GM12878 (cell line): Measurements from ENCODE around the gene MYOD1. TPM values are rescaled to one million over a fixed set of nuclear protein-coding genes. Genes with fewer than 3 reads are reported as not detected.

Experiments used
- ATAC-seq: fragments of 200-7000 bp; cut with Tn5 transposase; 3 replicates; pipeline ENCODE4 v1.9.1; 2020; ENCODE audit warnings: mild to moderate bottlenecking, moderate library complexity
- BruUV-seq: library from RNA; stranded (reverse); fragments of 400-500 nt; replicated peaks from 2 replicates; lab custom pipeline; 2021; lab: Mats Ljungman, UMichigan
- CTCF ChIA-PET: fragments of 300-600 bp; sonication (Branson Sonifier 250); formaldehyde crosslinking; extraction: SDS; loops from one replicate; lab custom pipeline; 2021; ENCODE audit warnings: inconsistent platforms; lab: Yijun Ruan, JAX
- POLR2A ChIA-PET: fragments of 350-600 bp; formaldehyde crosslinking; extraction: SDS; loops from one replicate; lab custom pipeline; 2021; ENCODE audit warnings: inconsistent platforms; lab: Charles Lee
- RAD21 ChIA-PET: fragments of 300-600 bp; sonication (Branson Sonifier 250); formaldehyde crosslinking; loops from one replicate; lab custom pipeline; 2023; ENCODE audit warnings: antibody characterized with exemption; ENCODE audit not compliant: unreplicated experiment; lab: Charles Lee
- SMC1A ChIA-PET: fragments of 300-600 bp; sonication (Branson Sonifier 250); formaldehyde crosslinking; loops from one replicate; lab custom pipeline; 2023; ENCODE audit not compliant: unreplicated experiment, uncharacterized antibody; lab: Charles Lee
- DNase-seq: peaks from one replicate; pipeline ENCODE4 v3.0.0-alpha.2; 2011; ENCODE audit warnings: low read depth, low spot score
- FAIRE-seq: peaks from 3 replicates; lab custom pipeline; 2011; peaks lifted over from hg19 to GRCh38; lab: Jason Lieb, UNC
- H2AFZ ChIP-seq: 2 replicates; pipeline ENCODE4 v1.6.0; 2011; ENCODE audit warnings: low read depth, low read length, control low read depth; ENCODE audit not compliant: control insufficient read depth
- H3K27ac ChIP-seq: 2 replicates; pipeline ENCODE4 v1.5.1; 2011; ENCODE audit warnings: control low read depth; ENCODE audit not compliant: control insufficient read depth, insufficient read depth
- H3K27me3 ChIP-seq, 2 experiments: replicated peaks in 1 of 2; 2 replicates each; pipeline versions ENCODE4 v1.6.0 to v1.6.1; 2011; ENCODE audit warnings: low read length in 1 of 2; ENCODE audit not compliant: control insufficient read depth in 2 of 2, insufficient read depth in 2 of 2
- H3K36me3 ChIP-seq, 2 experiments: 2 replicates each; pipeline ENCODE4 v1.5.1; 2011; ENCODE audit warnings: low read length in 1 of 2; ENCODE audit not compliant: control insufficient read depth in 2 of 2, insufficient read depth in 2 of 2
- H3K4me1 ChIP-seq: 2 replicates; pipeline ENCODE4 v1.6.1; 2011; ENCODE audit warnings: mild to moderate bottlenecking, low read length, moderate library complexity, mixed read lengths; ENCODE audit not compliant: control insufficient read depth, insufficient read depth
- H3K4me2 ChIP-seq: 2 replicates; pipeline ENCODE4 v1.6.0; 2011; ENCODE audit warnings: control low read depth; ENCODE audit not compliant: control insufficient read depth, insufficient read depth
- H3K4me3 ChIP-seq: fragments of 200-600 bp; sonication (generic); 2 replicates; pipeline ENCODE4 v1.5.1; 2016
- H3K79me2 ChIP-seq: 2 replicates; pipeline ENCODE4 v1.6.0; 2011; ENCODE audit warnings: low read length; ENCODE audit not compliant: control insufficient read depth, insufficient read depth
- H3K9ac ChIP-seq: 2 replicates; pipeline ENCODE4 v1.8.0; 2011; ENCODE audit warnings: low read length, control low read depth, mixed read lengths; ENCODE audit not compliant: control insufficient read depth, insufficient read depth
- H3K9me3 ChIP-seq: replicated peaks from 3 replicates; pipeline ENCODE4 v1.5.1; 2011; ENCODE audit warnings: mild to moderate bottlenecking, low read length; ENCODE audit not compliant: control insufficient read depth, insufficient read depth
- H4K20me1 ChIP-seq: 2 replicates; pipeline ENCODE4 v1.6.0; 2011; ENCODE audit not compliant: control insufficient read depth, insufficient read depth
- CHD4 ChIP-seq: fragments of 200-600 bp; sonication (generic); IDR thresholded peaks from 2 replicates; pipeline ENCODE4 v1.6.1; 2016; ENCODE audit warnings: mild to moderate bottlenecking
- KLF5 ChIP-seq: fragments of 450-650 bp; IDR thresholded peaks from 2 replicates; pipeline ENCODE4 v1.6.1; 2014; ENCODE audit warnings: mild to moderate bottlenecking; ENCODE audit not compliant: partially characterized antibody
- NFIC ChIP-seq: IDR thresholded peaks from 2 replicates; pipeline ENCODE4 v1.6.1; 2012; ENCODE audit warnings: low read depth, mild to moderate bottlenecking, inconsistent platforms, low read length, moderate library complexity
- NFYB ChIP-seq: IDR thresholded peaks from 2 replicates; pipeline ENCODE4 v1.6.1; 2011; ENCODE audit warnings: low read depth, mild to moderate bottlenecking, low read length, improper control_type of control experiment, moderate library complexity; ENCODE audit not compliant: insufficient read depth
- PAX5 ChIP-seq: IDR thresholded peaks from 2 replicates; pipeline ENCODE4 v1.6.1; 2011; ENCODE audit warnings: low read depth, low read length, borderline replicate concordance
- SIN3A ChIP-seq: IDR thresholded peaks from 2 replicates; pipeline ENCODE4 v1.6.1; 2012; ENCODE audit warnings: low read depth, low read length, improper control_type of control experiment
- SREBF1 ChIP-seq: IDR thresholded peaks from 2 replicates; pipeline ENCODE4 v1.6.1; 2012; ENCODE audit warnings: mild to moderate bottlenecking, low read length
- TAF1 ChIP-seq: IDR thresholded peaks from 2 replicates; pipeline ENCODE4 v1.6.1; 2011; ENCODE audit warnings: mild to moderate bottlenecking, low read depth, low read length, borderline replicate concordance
- TCF12 ChIP-seq: IDR thresholded peaks from 2 replicates; pipeline ENCODE4 v1.6.1; 2011; ENCODE audit warnings: low read depth, mild to moderate bottlenecking, low read length
- ZSCAN29 ChIP-seq: fragments of 450-650 bp; IDR thresholded peaks from 2 replicates; pipeline ENCODE4 v1.6.1; 2017; ENCODE audit warnings: mild to moderate bottlenecking, moderate library complexity
- WGBS: methylation state at CpG from one replicate; pipeline ENCODE4 v1.1.6; 2016; ENCODE audit warnings: low lambda C conversion rate; ENCODE audit not compliant: insufficient replicate concordance, insufficient coverage; ENCODE audit errors: missing lambda C conversion rate; 5-methylcytosine and 5-hydroxymethylcytosine counted together
- in situ Hi-C: fragments of 300-500 bp; cut with MboI; formaldehyde crosslinking; loops from 9 replicates; pipeline ENCODE4 v1.14.3; 2018; ENCODE audit warnings: mixed read lengths
- intact Hi-C: fragments of 100-400 bp; cut with micrococcal nuclease; formaldehyde crosslinking; loops from one replicate; pipeline ENCODE4 v1.14.2; 2022; ENCODE audit not compliant: unreplicated experiment
- polyA plus RNA-seq, 11 experiments: library from polyadenylated mRNA; depleted of rRNA in 4 of 11; unstranded in 6 of 11; stranded (reverse) in 5 of 11; fragments of >200 nt; fragmentation: Nextera tagmentation in 4 of 11; fragmentation: Illumina TruSeq in 1 of 11; extraction: Ambion mirVana in 4 of 11; extraction: Trizol in 1 of 11; gene quantifications; 1 replicate in 1 of 11; 2 replicates in 10 of 11; pipeline versions ENCODE4 v1.2.1 to v1.2.3, GENCODE V29; 2011 to 2016; ENCODE audit warnings: inconsistent platforms in 2 of 11, missing spikeins in 2 of 11, low read depth in 1 of 11
- total RNA-seq, 4 experiments: library from RNA; depleted of rRNA in 3 of 4; stranded (reverse); fragments of >200 nt in 3 of 4; fragmentation: Illumina TruSeq in 1 of 4; extraction: Trizol in 1 of 4; gene quantifications; 2 replicates each; pipeline versions ENCODE4 v1.2.1 to v1.2.3, GENCODE V29; 2013 to 2021
- TF ChIP-seq, protein P1 (sequence below): fragments of 450-650 bp; conservative IDR thresholded peaks from 2 replicates; pipeline ENCODE4 v1.6.1; 2017; ENCODE audit warnings: mild to moderate bottlenecking, moderate library complexity

Gene MYOD1
- total and polyA plus RNA-seq, 10 of the 15 experiments (the other 5 are each of a cell fraction or from before 2014, with no cell fraction given): not detected

DNA sequence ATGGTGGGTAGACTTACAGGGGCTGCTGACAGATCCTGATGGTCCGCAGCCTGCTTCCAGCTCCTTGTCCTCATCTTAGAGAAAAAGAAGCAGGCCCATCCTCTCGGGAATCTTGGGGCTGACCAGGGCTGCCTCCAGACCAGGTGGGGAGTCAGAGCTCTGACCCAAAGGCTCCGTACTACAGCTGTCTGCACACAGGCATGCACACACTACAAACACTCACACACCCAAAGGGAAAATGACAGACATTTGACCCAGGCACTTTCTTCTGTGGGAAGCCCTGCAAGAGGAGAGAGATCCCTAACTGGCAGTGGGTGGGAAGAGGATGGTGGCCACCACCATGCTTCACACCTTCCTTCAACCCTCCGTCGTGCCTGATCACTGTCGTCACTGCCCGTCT is 46.9 kb upstream of the MYOD1 start:
- SMC1A ChIA-PET: no interaction called here
- POLR2A ChIA-PET: no interaction called here
- H3K9ac ChIP-seq: no peak overlapping the region
- H3K4me3 ChIP-seq: no peak overlapping the region
- H3K36me3 ChIP-seq: no peaks in the 10 kb centered on the region
- in situ Hi-C loops: no loop called here
- no peak for ATAC-seq
- 59% methylated on average over 7 of the region's 7 CpGs for WGBS
- FAIRE-seq: no peak
- CTCF ChIA-PET: no interaction called here
- H3K79me2 ChIP-seq: no peaks in the 10 kb centered on the region
- no peak overlapping the region for H3K4me2 ChIP-seq
- no peak overlapping the region for H3K27ac ChIP-seq
- intact Hi-C loops: no loop called here
- H3K27me3 ChIP-seq: peaks cover 2% of the 10 kb centered on the region in 2 experiments; a peak in 3 of 4 replicates
- H3K9me3 ChIP-seq: no peaks in the 10 kb centered on the region
- no peak for TF ChIP-seq NFIC
- TF ChIP-seq, protein P1, sequence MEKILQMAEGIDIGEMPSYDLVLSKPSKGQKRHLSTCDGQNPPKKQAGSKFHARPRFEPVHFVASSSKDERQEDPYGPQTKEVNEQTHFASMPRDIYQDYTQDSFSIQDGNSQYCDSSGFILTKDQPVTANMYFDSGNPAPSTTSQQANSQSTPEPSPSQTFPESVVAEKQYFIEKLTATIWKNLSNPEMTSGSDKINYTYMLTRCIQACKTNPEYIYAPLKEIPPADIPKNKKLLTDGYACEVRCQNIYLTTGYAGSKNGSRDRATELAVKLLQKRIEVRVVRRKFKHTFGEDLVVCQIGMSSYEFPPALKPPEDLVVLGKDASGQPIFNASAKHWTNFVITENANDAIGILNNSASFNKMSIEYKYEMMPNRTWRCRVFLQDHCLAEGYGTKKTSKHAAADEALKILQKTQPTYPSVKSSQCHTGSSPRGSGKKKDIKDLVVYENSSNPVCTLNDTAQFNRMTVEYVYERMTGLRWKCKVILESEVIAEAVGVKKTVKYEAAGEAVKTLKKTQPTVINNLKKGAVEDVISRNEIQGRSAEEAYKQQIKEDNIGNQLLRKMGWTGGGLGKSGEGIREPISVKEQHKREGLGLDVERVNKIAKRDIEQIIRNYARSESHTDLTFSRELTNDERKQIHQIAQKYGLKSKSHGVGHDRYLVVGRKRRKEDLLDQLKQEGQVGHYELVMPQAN: no peak
- no peak for TF ChIP-seq CHD4
- TF ChIP-seq ZSCAN29: no peak
- no peak for TF ChIP-seq KLF5
- no peak for TF ChIP-seq PAX5
- no peak for TF ChIP-seq TAF1
- no peak for TF ChIP-seq NFYB
- TF ChIP-seq SREBF1: no peak
- TF ChIP-seq SIN3A: no peak
- TF ChIP-seq TCF12: no peak
- DNase-seq: no peak
- H2AFZ ChIP-seq: no peak overlapping the region
- no TSS peak for BruUV-seq
- no peaks in the 10 kb centered on the region for H3K4me1 ChIP-seq
- 0 out of 2 replicates have a peak, but pooled peaks cover 2% of the 10 kb centered on the region for H4K20me1 ChIP-seq
- RAD21 ChIA-PET: no interaction called here
